NCI-H2029 treated with DMSO at 0.1 percent for 48 hours (cell line): ENCODE results near the gene GJA5.

Experiments used
- DNase-seq: peaks from one replicate; lab custom pipeline; 2025; lab: John Stamatoyannopoulos, UW

GJA5 gene

GRCh38 chr1:147760481-147761260 is at the start of gene GJA5:
Gene GJA5 (minus strand): TSS chr1:147760602. CDS start chr1:147759238, 1,364 bp downstream.
- DNase-seq = no peak

- no peak for DNase-seq
Measured at GRCh38 chr1:147809236-147809635, 48.8 kb upstream of the GJA5 start.

- no peak for DNase-seq
Measured at GRCh38 chr1:147808025-147808424, 47.6 kb upstream of the GJA5 start.

- DNase-seq = no peak
Measured at GRCh38 chr1:147807405-147807804, 47.0 kb upstream of the GJA5 start.

- no peak for DNase-seq
Measured at GRCh38 chr1:147804942-147805723, 44.7 kb upstream of the GJA5 start.

GRCh38 chr1:147800804-147801203 is 40.4 kb upstream of the GJA5 start:
- DNase-seq = no peak

- no peak for DNase-seq
Measured at GRCh38 chr1:147798731-147799130, 38.3 kb upstream of the GJA5 start.

GRCh38 chr1:147794570-147794969 is 34.2 kb upstream of the GJA5 start:
- no peak for DNase-seq

- DNase-seq = no peak
Measured at GRCh38 chr1:147791876-147792275, 31.5 kb upstream of the GJA5 start.

- no peak for DNase-seq
Measured at GRCh38 chr1:147787765-147788164, 27.4 kb upstream of the GJA5 start.

GRCh38 chr1:147786536-147786935 is 26.1 kb upstream of the GJA5 start:
- no peak for DNase-seq

GRCh38 chr1:147785794-147786506 is 25.5 kb upstream of the GJA5 start:
- no peak for DNase-seq

GRCh38 chr1:147784941-147785340 is 24.5 kb upstream of the GJA5 start:
- no peak for DNase-seq

GRCh38 chr1:147781056-147781471 is 20.7 kb upstream of the GJA5 start:
- DNase-seq = no peak

GRCh38 chr1:147777694-147778093 is 17.3 kb upstream of the GJA5 start:
- DNase-seq = no peak

GRCh38 chr1:147773215-147773715 is 12.9 kb upstream of the GJA5 start:
- no peak for DNase-seq

- DNase-seq = no peak
Measured at GRCh38 chr1:147772570-147772969, 12.2 kb upstream of the GJA5 start.

- no peak for DNase-seq
Measured at GRCh38 chr1:147771226-147772125, 11.1 kb upstream of the GJA5 start.

GRCh38 chr1:147769106-147769505 is 8.7 kb upstream of the GJA5 start:
- no peak for DNase-seq

- no peak for DNase-seq
Measured at GRCh38 chr1:147768582-147768981, 8.2 kb upstream of the GJA5 start.

- DNase-seq = no peak
Measured at GRCh38 chr1:147768101-147768500, 7.7 kb upstream of the GJA5 start.
